GM18909 (cell line): ENCODE results near the gene ATG2B.

Experiments
- ATAC-seq: cut with Tn5 transposase; IDR thresholded peaks from one replicate; pipeline ENCODE4 v1.9.1; 2021; ENCODE audit warnings: mild to moderate bottlenecking; ENCODE audit not compliant: unreplicated experiment, poor library complexity

Gene ATG2B

GRCh38 chr14:96362965-96363750 lies at the start of gene ATG2B, which contains the start of gene GSKIP:
ATG2B (minus strand) TSS chr14:96363341; CDS start chr14:96362976, 365 bp downstream.
GSKIP (plus strand) TSS chr14:96363526; CDS start chr14:96382248, 18,722 bp downstream.
- ATAC-seq, result peak; percentile 72

GRCh38 chr14:96410119-96410518 lies 47.0 kb upstream of the ATG2B start:
- ATAC-seq, result no peak

- no peak for ATAC-seq
Measured at GRCh38 chr14:96409701-96410100, 46.6 kb upstream of the ATG2B start.

- no peak for ATAC-seq
Measured at GRCh38 chr14:96408608-96409007, 45.5 kb upstream of the ATG2B start.

- no peak for ATAC-seq
Measured at GRCh38 chr14:96407935-96408570, 44.9 kb upstream of the ATG2B start.

GRCh38 chr14:96405677-96406076 lies 42.5 kb upstream of the ATG2B start:
- no peak for ATAC-seq

GRCh38 chr14:96403409-96403808 lies 40.3 kb upstream of the ATG2B start:
- no peak for ATAC-seq

GRCh38 chr14:96400495-96400894 lies 37.4 kb upstream of the ATG2B start:
- ATAC-seq, result no peak

- no peak for ATAC-seq
Measured at GRCh38 chr14:96399405-96399804, 36.3 kb upstream of the ATG2B start.

- no peak for ATAC-seq
Measured at GRCh38 chr14:96398921-96399320, 35.8 kb upstream of the ATG2B start.

- no peak for ATAC-seq
Measured at GRCh38 chr14:96398432-96398831, 35.3 kb upstream of the ATG2B start.

GRCh38 chr14:96394047-96394815 lies 31.1 kb upstream of the ATG2B start:
- no peak for ATAC-seq

- no peak for ATAC-seq
Measured at GRCh38 chr14:96393071-96393691, 30.0 kb upstream of the ATG2B start.

- ATAC-seq, result peak; percentile 93
Measured at GRCh38 chr14:96391293-96392118, 28.4 kb upstream of the ATG2B start.

- no peak for ATAC-seq
Measured at GRCh38 chr14:96390965-96391292, 27.8 kb upstream of the ATG2B start.

GRCh38 chr14:96385385-96385784 lies 22.2 kb upstream of the ATG2B start:
- ATAC-seq, result no peak

GRCh38 chr14:96384740-96385139 lies 21.6 kb upstream of the ATG2B start:
- ATAC-seq, result no peak

- no peak for ATAC-seq
Measured at GRCh38 chr14:96384053-96384452, 20.9 kb upstream of the ATG2B start.

- ATAC-seq, result no peak
Measured at GRCh38 chr14:96383445-96383844, 20.3 kb upstream of the ATG2B start.

- peak; percentile 85 for ATAC-seq
Measured at GRCh38 chr14:96380735-96381134, 17.6 kb upstream of the ATG2B start.
